ENCODE results near the gene NXPE3. TPM values are rescaled to one million over a fixed set of nuclear protein-coding genes. Genes with fewer than 3 reads are reported as not detected.
A peak's percentile ranks its signal among the peaks of the same experiment; 100 is the strongest.

NXPE3 gene
- total and polyA plus RNA-seq, 10 of the 15 experiments (the other 5 are each of a cell fraction or from before 2014, with no cell fraction given), result 2.0 to 8.7 (median 5.2) TPM

DNA sequence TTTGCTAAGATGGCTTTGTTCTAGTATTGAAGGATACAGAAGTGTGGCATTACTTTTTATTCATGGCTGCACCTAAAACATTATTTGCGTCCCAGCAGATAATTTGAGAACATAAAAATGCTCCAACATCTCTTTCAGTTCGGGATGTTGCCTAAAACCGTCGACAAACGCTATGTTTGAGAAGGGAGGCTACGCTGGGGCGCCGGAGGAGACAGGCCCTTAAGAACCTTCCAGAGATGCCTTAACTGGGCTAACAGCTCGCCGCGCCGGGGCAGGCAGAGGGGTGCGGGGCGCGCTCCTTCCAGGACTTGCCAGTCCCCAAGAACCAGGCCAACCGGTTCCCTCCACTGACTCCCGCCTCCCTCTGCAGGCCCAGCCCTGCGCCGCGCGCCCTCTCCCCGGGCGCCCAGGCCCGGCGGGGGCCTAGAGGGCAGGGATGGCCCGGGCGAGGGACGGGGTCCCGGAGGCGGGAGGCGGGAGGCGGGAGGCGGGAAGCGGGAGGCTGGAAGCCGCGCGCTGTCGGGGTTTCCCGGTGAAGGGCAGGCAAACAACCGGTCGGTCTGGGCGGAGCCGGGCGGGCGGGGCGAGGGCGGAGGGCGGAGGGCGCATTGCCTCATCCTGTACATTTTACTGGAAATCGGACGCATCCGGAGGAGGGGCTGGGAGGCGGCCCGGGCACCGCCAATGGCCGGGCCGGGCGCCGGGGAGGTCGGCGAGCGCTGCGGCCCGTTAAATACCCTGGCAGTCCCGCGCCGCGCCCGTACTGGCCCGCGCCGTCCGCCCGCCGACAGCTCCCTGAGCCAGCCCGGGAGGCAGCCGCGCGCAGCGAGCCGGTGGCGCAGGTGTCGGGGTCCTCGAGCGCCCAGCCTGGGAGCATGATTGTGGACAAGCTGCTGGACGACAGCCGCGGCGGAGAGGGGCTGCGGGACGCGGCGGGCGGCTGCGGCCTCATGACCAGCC lies 70.0 kb downstream of the NXPE3 start, which contains the start of gene NFKBIZ (continued):
- TF ChIP-seq ZNF687 (IDR thresholded peaks at IDR 0.05) (peak; percentile 95), PAX8 (IDR thresholded peaks at IDR 0.05) (no peak), STAT1 (conservative IDR thresholded peaks at IDR 0.05) (0 out of 2 replicates have a peak, but pooled peaks have one; percentile 37), RUNX3 (IDR thresholded peaks at IDR 0.05; ENCODE audit: low read length) (no peak; the same call in 1 of the 2 replicates), ZNF274 (IDR thresholded peaks at IDR 0.05; ENCODE audit: insufficient read depth, insufficient read length) (no peak), IKZF1 (conservative IDR thresholded peaks at IDR 0.05) (peak; percentile 89), SKIL (IDR thresholded peaks at IDR 0.05; ENCODE audit: low read depth, poor library complexity, severe bottlenecking) (no peak), JUND (IDR thresholded peaks at IDR 0.05; ENCODE audit: low read depth, low read length) (0 out of 2 replicates have a peak, but pooled peaks have one; percentile 5), RCOR1 (conservative IDR thresholded peaks at IDR 0.05; ENCODE audit: low read depth, low read length) (no peak), MYC (IDR thresholded peaks at IDR 0.05; ENCODE audit: insufficient read depth, insufficient read length, insufficient replicate concordance, low read length, severe bottlenecking) (no peak), ZNF24 (IDR thresholded peaks at IDR 0.05) (peak; percentile 37; the same call in 1 of the 2 replicates), CHD2 (IDR thresholded peaks at IDR 0.05; ENCODE audit: borderline replicate concordance, low read depth, low read length) (no peak; the same call in 1 of the 2 replicates), ZNF217 (IDR thresholded peaks at IDR 0.05) (no peak), PRDM15 (CRISPR knock-in tag; IDR thresholded peaks at IDR 0.05) (no peak)
